ENCODE results near the gene CAST. TPM values are rescaled to one million over a fixed set of nuclear protein-coding genes. Genes with fewer than 3 reads are reported as not detected.
A peak's percentile ranks its signal among the peaks of the same experiment; 100 is the strongest.

Gene CAST
- total RNA-seq, 4 donors from 2014 or later = 324 to 489 (median 375) TPM

- Histone ChIP-seq H3K27me3 (no peaks in the 10 kb centered on the region), H3K9me3 (no peaks in the 10 kb centered on the region), H3K4me1 (peaks cover 0 to 21% (median 4%) of the 10 kb centered on the region in 3 donors), H3K4me3 (no peak overlapping the region), H3K27ac (peak overlapping the region in 2 of 4 donors; percentile 16 to 47), H3K36me3 (peaks cover 0 to 50% (median 7%) of the 10 kb centered on the region in 3 donors)
- 66 to 81% methylated on average over 2 of the region's 2 CpGs for WGBS, 2 donors
- no peak for DNase-seq
- intact Hi-C loops (cut with DNase I) = no loop called here
- TF ChIP-seq POLR2A (IDR thresholded peaks at IDR 0.05) (no peak), CTCF (IDR thresholded peaks at IDR 0.05) (no peak)
Measured at GRCh38 chr5:96692441-96692840, 30.3 kb downstream of the CAST start.

- no peaks in the 10 kb centered on the region for H3K27me3 ChIP-seq
- peak overlapping the region in 3 of 4 donors; percentile 96 to 97 (median 97) for H3K27ac ChIP-seq
- no peak for DNase-seq
- intact Hi-C loops (cut with DNase I) = no loop called here
- no peaks in the 10 kb centered on the region for H3K9me3 ChIP-seq
- WGBS, 2 donors = 59 to 76% methylated on average over 2 to 3 of the region's 3 CpGs
- TF ChIP-seq CTCF (IDR thresholded peaks at IDR 0.05) = no peak
- TF ChIP-seq POLR2A (IDR thresholded peaks at IDR 0.05) = no peak
- peaks cover 0 to 47% (median 19%) of the 10 kb centered on the region in 3 donors for H3K4me1 ChIP-seq
- H3K4me3 ChIP-seq = no peak overlapping the region
- H3K36me3 ChIP-seq = peaks cover 4 to 40% (median 11%) of the 10 kb centered on the region in 3 donors
Measured at GRCh38 chr5:96699186-96699820, 37.1 kb downstream of the CAST start.

- 4% methylated on average over 10 to 14 of the region's 70 CpGs for WGBS, 2 donors
- TF ChIP-seq CTCF (IDR thresholded peaks at IDR 0.05) (no peak), POLR2A (IDR thresholded peaks at IDR 0.05) (peak in 3 of 4 donors; percentile 43 to 88 (median 86))
- peak overlapping the region; percentile 96 to 97 (median 97) for H3K27ac ChIP-seq
- DNase-seq = peak; percentile 32
- H3K4me3 ChIP-seq = peak overlapping the region; percentile 54 to 83 (median 60)
- no peaks in the 10 kb centered on the region for H3K27me3 ChIP-seq
- H3K9me3 ChIP-seq = no peaks in the 10 kb centered on the region
- peaks cover under 1 to 16% (median 4%) of the 10 kb centered on the region in 3 donors for H3K36me3 ChIP-seq
- peaks cover 6 to 81% (median 29%) of the 10 kb centered on the region in 3 donors for H3K4me1 ChIP-seq
- intact Hi-C loops (cut with DNase I) = no loop called here
Measured at GRCh38 chr5:96702503-96703383, 40.6 kb downstream of the CAST start.

GRCh38 chr5:96703384-96703920 is 41.3 kb downstream of the CAST start:
- Histone ChIP-seq H3K9me3 (no peaks in the 10 kb centered on the region), H3K4me3 (peak overlapping the region; percentile 54 to 83 (median 60)), H3K4me1 (peaks cover 9 to 88% (median 36%) of the 10 kb centered on the region in 3 donors), H3K27ac (peak overlapping the region; percentile 96 to 97 (median 97)), H3K27me3 (no peaks in the 10 kb centered on the region), H3K36me3 (peaks cover 0 to 9% (median 4%) of the 10 kb centered on the region in 3 donors)
- intact Hi-C loops (cut with DNase I) = no loop called here
- TF ChIP-seq POLR2A (IDR thresholded peaks at IDR 0.05) = peak in 1 of 4 donors; percentile 37
- TF ChIP-seq CTCF (IDR thresholded peaks at IDR 0.05) = no peak
- WGBS, 2 donors = 11 to 13% methylated on average over 7 of the region's 7 CpGs
- no peak for DNase-seq

Measured in esophagus squamous epithelium (tissue), 5 donors.